D721Med (cell line): ENCODE results near the gene CLRN3.

Experiments used
- DNase-seq: peaks from one replicate; pipeline ENCODE4 v3.0.0; 2011; ENCODE audit warnings: low spot score; ENCODE audit not compliant: insufficient read length
- FAIRE-seq: peaks from 2 replicates; lab custom pipeline; 2011; peaks lifted over from hg19 to GRCh38; lab: Jason Lieb, UNC
- CTCF ChIP-seq: IDR thresholded peaks from 2 replicates; pipeline ENCODE4 v1.5.1; 2012; ENCODE audit warnings: mild to moderate bottlenecking, control low read depth; ENCODE audit not compliant: insufficient read depth; ENCODE audit errors: missing control alignments

The CLRN3 gene

GRCh38 chr10:127854769-127855590 is 37.8 kb downstream of the CLRN3 start:
- no peak for TF ChIP-seq CTCF
- DNase-seq (no peak), FAIRE-seq (no peak)

- no peak for FAIRE-seq
- peak; percentile 45 for DNase-seq
- TF ChIP-seq CTCF, result peak; percentile 95
Measured at GRCh38 chr10:127853868-127854768, 38.6 kb downstream of the CLRN3 start.

- no peak for TF ChIP-seq CTCF
- DNase-seq (no peak), FAIRE-seq (no peak)
Measured at GRCh38 chr10:127852456-127852855, 40.3 kb downstream of the CLRN3 start.

- DNase-seq, result no peak
- FAIRE-seq, result no peak
- no peak for TF ChIP-seq CTCF
Measured at GRCh38 chr10:127851661-127852194, 41.0 kb downstream of the CLRN3 start.

- FAIRE-seq (no peak), DNase-seq (no peak)
- TF ChIP-seq CTCF, result no peak
Measured at GRCh38 chr10:127850944-127851343, 41.8 kb downstream of the CLRN3 start.

- FAIRE-seq, result no peak
- no peak for TF ChIP-seq CTCF
- DNase-seq, result peak; percentile 25
Measured at GRCh38 chr10:127849921-127850320, 42.8 kb downstream of the CLRN3 start.
